WTC11 (cell line): Measurements from ENCODE around the gene SH3TC1. TPM values are rescaled to one million over a fixed set of nuclear protein-coding genes. Genes with fewer than 3 reads are reported as not detected.

ENCODE experiments used
- AR ChIP-seq: fragments of 250-450 bp; sonication (Bioruptor Pico); IDR thresholded peaks from 2 replicates; pipeline ENCODE4 v1.9.0; 2021; ENCODE audit warnings: mild to moderate bottlenecking
- CBFB ChIP-seq: sonication (generic); formaldehyde crosslinking; IDR thresholded peaks from 2 replicates; pipeline ENCODE4 v1.8.1; 2022; ENCODE audit warnings: mild to moderate bottlenecking, low read depth, missing genetic modification reagents
- ESRRA ChIP-seq: sonication (generic); formaldehyde crosslinking; IDR thresholded peaks from 2 replicates; pipeline ENCODE4 v1.8.1; 2022; ENCODE audit warnings: mild to moderate bottlenecking, missing genetic modification reagents, borderline replicate concordance
- FOXK1 ChIP-seq: sonication (generic); formaldehyde crosslinking; IDR thresholded peaks from 2 replicates; pipeline ENCODE4 v1.8.0; 2022; ENCODE audit warnings: mild to moderate bottlenecking, moderate library complexity, missing genetic modification reagents
- HMGA2 ChIP-seq: fragments of 250-450 bp; sonication (Bioruptor Pico); IDR thresholded peaks from 2 replicates; pipeline ENCODE4 v1.4.0; 2021; ENCODE audit warnings: mild to moderate bottlenecking, moderate library complexity
- OVOL2 ChIP-seq: fragments of 250-450 bp; sonication (Bioruptor Pico); IDR thresholded peaks from 2 replicates; pipeline ENCODE4 v1.9.0; 2021; ENCODE audit warnings: mild to moderate bottlenecking, borderline replicate concordance
- SMAD3 ChIP-seq: sonication (generic); formaldehyde crosslinking; IDR thresholded peaks from 2 replicates; pipeline ENCODE4 v1.8.0; 2022; ENCODE audit warnings: missing genetic modification reagents, mild to moderate bottlenecking, borderline replicate concordance
- SOX15 ChIP-seq: fragments of 250-450 bp; sonication (Bioruptor Pico); IDR thresholded peaks from 2 replicates; pipeline ENCODE4 v1.9.0; 2021; ENCODE audit warnings: mild to moderate bottlenecking
- SP1 ChIP-seq: sonication (generic); formaldehyde crosslinking; conservative IDR thresholded peaks from 2 replicates; pipeline ENCODE4 v1.8.1; 2022; ENCODE audit warnings: missing genetic modification reagents
- STAT6 ChIP-seq: sonication (generic); formaldehyde crosslinking; conservative IDR thresholded peaks from 2 replicates; pipeline ENCODE4 v1.8.1; 2023; ENCODE audit warnings: mild to moderate bottlenecking, low read depth, missing genetic modification reagents, moderate library complexity
- TEAD1 ChIP-seq: sonication (generic); formaldehyde crosslinking; IDR thresholded peaks from 2 replicates; pipeline ENCODE4 v1.8.0; 2022; ENCODE audit warnings: mild to moderate bottlenecking, missing genetic modification reagents
- USF1 ChIP-seq: sonication (generic); formaldehyde crosslinking; IDR thresholded peaks from 2 replicates; pipeline ENCODE4 v1.8.0; 2022; ENCODE audit warnings: mild to moderate bottlenecking, missing genetic modification reagents
- ZBTB43 ChIP-seq: sonication (generic); formaldehyde crosslinking; IDR thresholded peaks from 2 replicates; pipeline ENCODE4 v1.8.1; 2023; ENCODE audit warnings: mild to moderate bottlenecking, missing genetic modification reagents
- ZNF219 ChIP-seq: sonication (generic); formaldehyde crosslinking; IDR thresholded peaks from 2 replicates; pipeline ENCODE4 v1.8.0; 2023; ENCODE audit warnings: missing genetic modification reagents, mild to moderate bottlenecking, borderline replicate concordance
- ZNF263 ChIP-seq: sonication (generic); formaldehyde crosslinking; IDR thresholded peaks from 2 replicates; pipeline ENCODE4 v1.8.1; 2022; ENCODE audit warnings: low read depth, mild to moderate bottlenecking, moderate library complexity, missing genetic modification reagents
- total RNA-seq: library from RNA; stranded (reverse); gene quantifications from 3 replicates; pipeline ENCODE4 v1.2.3, GENCODE V29; 2021
- TF ChIP-seq, protein P1 (sequence below): sonication (generic); formaldehyde crosslinking; IDR thresholded peaks from 2 replicates; pipeline ENCODE4 v1.8.1; 2022; ENCODE audit warnings: missing genetic modification reagents, borderline replicate concordance
- TF ChIP-seq, protein P2 (sequence below): sonication (generic); formaldehyde crosslinking; IDR thresholded peaks from 2 replicates; pipeline ENCODE4 v1.8.1; 2022; ENCODE audit warnings: low read depth, missing genetic modification reagents, borderline replicate concordance
- TF ChIP-seq, protein P3 (sequence below): sonication (generic); formaldehyde crosslinking; conservative IDR thresholded peaks from 2 replicates; pipeline ENCODE4 v1.8.1; 2022; ENCODE audit warnings: mild to moderate bottlenecking, missing genetic modification reagents
- TF ChIP-seq, protein P4 (sequence below): sonication (generic); formaldehyde crosslinking; IDR thresholded peaks from 2 replicates; pipeline ENCODE4 v1.8.0; 2022; ENCODE audit warnings: mild to moderate bottlenecking, missing genetic modification reagents

SH3TC1 gene
- total RNA-seq, 1 experiment from 2014 or later: 0.42 TPM

DNA sequence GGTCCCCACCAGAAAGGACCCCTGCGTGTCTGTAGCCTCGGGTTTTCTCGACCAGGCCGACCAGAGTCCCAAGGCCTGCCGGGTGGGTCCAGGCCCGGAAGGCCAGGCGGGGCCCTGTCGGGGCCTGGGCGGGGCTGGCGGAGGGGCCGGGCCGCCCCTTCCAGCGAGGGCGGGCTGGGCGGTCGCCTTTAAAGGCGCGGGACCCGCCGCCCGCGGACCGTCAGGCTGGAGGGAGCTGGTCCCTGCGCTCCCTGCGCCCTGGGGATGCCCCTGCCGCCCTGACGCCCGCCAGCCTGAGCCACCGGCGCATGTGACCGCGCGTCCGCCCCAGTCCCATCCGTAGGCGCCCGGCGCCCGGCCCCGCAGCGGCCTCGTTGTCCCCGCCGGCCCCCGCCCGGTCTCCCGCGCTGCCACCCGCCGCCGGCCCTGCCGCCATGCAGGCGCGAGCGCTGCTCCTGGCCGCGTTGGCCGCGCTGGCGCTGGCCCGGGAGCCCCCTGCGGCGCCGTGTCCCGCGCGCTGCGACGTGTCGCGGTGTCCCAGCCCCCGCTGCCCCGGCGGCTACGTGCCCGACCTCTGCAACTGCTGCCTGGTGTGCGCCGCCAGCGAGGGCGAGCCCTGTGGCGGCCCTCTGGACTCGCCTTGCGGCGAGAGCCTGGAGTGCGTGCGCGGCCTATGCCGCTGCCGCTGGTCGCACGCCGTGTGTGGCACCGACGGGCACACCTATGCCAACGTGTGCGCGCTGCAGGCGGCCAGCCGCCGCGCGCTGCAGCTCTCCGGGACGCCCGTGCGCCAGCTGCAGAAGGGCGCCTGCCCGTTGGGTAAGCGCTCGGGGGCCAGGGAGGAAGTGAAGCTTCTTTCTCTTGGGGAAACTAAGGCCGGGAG is 70.7 kb downstream of the SH3TC1 start, which contains the start of gene HTRA3 (continued):
- TF ChIP-seq ZBTB43 (CRISPR knock-in tag): no peak
- TF ChIP-seq SOX15 (CRISPR knock-in tag): no peak
- TF ChIP-seq CBFB (CRISPR knock-in tag): no peak
- TF ChIP-seq HMGA2 (CRISPR knock-in tag): no peak
- no peak for TF ChIP-seq TEAD1 (CRISPR knock-in tag)
- no peak for TF ChIP-seq USF1 (CRISPR knock-in tag)
- no peak for TF ChIP-seq AR
- TF ChIP-seq STAT6: no peak
- TF ChIP-seq, protein P1, sequence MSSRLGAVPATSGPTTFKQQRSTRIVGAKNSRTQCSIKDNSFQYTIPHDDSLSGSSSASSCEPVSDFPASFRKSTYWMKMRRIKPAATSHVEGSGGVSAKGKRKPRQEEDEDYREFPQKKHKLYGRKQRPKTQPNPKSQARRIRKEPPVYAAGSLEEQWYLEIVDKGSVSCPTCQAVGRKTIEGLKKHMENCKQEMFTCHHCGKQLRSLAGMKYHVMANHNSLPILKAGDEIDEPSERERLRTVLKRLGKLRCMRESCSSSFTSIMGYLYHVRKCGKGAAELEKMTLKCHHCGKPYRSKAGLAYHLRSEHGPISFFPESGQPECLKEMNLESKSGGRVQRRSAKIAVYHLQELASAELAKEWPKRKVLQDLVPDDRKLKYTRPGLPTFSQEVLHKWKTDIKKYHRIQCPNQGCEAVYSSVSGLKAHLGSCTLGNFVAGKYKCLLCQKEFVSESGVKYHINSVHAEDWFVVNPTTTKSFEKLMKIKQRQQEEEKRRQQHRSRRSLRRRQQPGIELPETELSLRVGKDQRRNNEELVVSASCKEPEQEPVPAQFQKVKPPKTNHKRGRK (CRISPR knock-in tag): no peak
- TF ChIP-seq ESRRA (CRISPR knock-in tag): no peak; the same call in 1 of the 2 replicates
- TF ChIP-seq, protein P2, sequence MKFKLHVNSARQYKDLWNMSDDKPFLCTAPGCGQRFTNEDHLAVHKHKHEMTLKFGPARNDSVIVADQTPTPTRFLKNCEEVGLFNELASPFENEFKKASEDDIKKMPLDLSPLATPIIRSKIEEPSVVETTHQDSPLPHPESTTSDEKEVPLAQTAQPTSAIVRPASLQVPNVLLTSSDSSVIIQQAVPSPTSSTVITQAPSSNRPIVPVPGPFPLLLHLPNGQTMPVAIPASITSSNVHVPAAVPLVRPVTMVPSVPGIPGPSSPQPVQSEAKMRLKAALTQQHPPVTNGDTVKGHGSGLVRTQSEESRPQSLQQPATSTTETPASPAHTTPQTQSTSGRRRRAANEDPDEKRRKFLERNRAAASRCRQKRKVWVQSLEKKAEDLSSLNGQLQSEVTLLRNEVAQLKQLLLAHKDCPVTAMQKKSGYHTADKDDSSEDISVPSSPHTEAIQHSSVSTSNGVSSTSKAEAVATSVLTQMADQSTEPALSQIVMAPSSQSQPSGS (CRISPR knock-in tag): no peak
- no peak for TF ChIP-seq FOXK1
- TF ChIP-seq ZNF263: no peak
- no peak for TF ChIP-seq SMAD3
- no peak for TF ChIP-seq ZNF219 (CRISPR knock-in tag)
- TF ChIP-seq OVOL2 (CRISPR knock-in tag): no peak
- TF ChIP-seq SP1 (CRISPR knock-in tag): peak; percentile 42; the same call in 1 of the 2 replicates
- TF ChIP-seq, protein P3, sequence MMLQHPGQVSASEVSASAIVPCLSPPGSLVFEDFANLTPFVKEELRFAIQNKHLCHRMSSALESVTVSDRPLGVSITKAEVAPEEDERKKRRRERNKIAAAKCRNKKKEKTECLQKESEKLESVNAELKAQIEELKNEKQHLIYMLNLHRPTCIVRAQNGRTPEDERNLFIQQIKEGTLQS (CRISPR knock-in tag): no peak
- TF ChIP-seq, protein P4, sequence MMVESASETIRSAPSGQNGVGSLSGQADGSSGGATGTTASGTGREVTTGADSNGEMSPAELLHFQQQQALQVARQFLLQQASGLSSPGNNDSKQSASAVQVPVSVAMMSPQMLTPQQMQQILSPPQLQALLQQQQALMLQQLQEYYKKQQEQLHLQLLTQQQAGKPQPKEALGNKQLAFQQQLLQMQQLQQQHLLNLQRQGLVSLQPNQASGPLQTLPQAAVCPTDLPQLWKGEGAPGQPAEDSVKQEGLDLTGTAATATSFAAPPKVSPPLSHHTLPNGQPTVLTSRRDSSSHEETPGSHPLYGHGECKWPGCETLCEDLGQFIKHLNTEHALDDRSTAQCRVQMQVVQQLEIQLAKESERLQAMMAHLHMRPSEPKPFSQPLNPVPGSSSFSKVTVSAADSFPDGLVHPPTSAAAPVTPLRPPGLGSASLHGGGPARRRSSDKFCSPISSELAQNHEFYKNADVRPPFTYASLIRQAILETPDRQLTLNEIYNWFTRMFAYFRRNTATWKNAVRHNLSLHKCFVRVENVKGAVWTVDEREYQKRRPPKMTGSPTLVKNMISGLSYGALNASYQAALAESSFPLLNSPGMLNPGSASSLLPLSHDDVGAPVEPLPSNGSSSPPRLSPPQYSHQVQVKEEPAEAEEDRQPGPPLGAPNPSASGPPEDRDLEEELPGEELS: 0 out of 2 replicates have a peak, but pooled peaks have one; percentile 20
